Breast epithelium (tissue), 4 donors: Measurements from ENCODE around the gene SASH3. TPM values are rescaled to one million over a fixed set of nuclear protein-coding genes. Genes with fewer than 3 reads are reported as not detected.

Source experiments
- DNase-seq, 2 donors: peaks; one replicate each; pipeline ENCODE4 v3.0.0-alpha.2; 2019; ENCODE audit warnings: low spot score in 2 of 2
- H3K27ac ChIP-seq, 2 donors: fragments of 200-600 bp; sonication (generic) in 1 of 2; one replicate each; pipeline ENCODE4 v1.5.1; 2016 to 2019; ENCODE audit warnings: mild to moderate bottlenecking in 1 of 2
- H3K27me3 ChIP-seq, 2 donors: fragments of 200-600 bp; sonication (generic) in 1 of 2; one replicate each; pipeline versions ENCODE4 v1.5.1 to v1.6.0; 2017 to 2019; ENCODE audit warnings: control low read depth in 1 of 2, mild to moderate bottlenecking in 1 of 2
- H3K36me3 ChIP-seq: fragments of 200-600 bp; one replicate; pipeline ENCODE4 v1.5.1; 2019
- H3K4me1 ChIP-seq, 2 donors: fragments of 200-600 bp; sonication (generic); one replicate each; pipeline ENCODE4 v1.5.1; 2016 to 2019; ENCODE audit warnings: control low read depth in 1 of 2
- H3K4me3 ChIP-seq, 3 donors: fragments of 200-600 bp; sonication (generic); 1 replicate in 2 of 3; 2 replicates in 1 of 3; pipeline ENCODE4 v1.5.1; 2016 to 2019; ENCODE audit warnings: mild to moderate bottlenecking in 3 of 3, moderate library complexity in 2 of 3
- H3K9me3 ChIP-seq, 2 donors: fragments of 200-600 bp; sonication (generic) in 1 of 2; one replicate each; pipeline ENCODE4 v1.5.1; 2016 to 2019; ENCODE audit warnings: control low read depth in 1 of 2
- POLR2A ChIP-seq: fragments of 450-650 bp; IDR thresholded peaks from one replicate; pipeline ENCODE4 v1.6.1; 2016; ENCODE audit warnings: antibody characterized with exemption, mild to moderate bottlenecking, moderate library complexity
- POLR2AphosphoS5 ChIP-seq, 3 donors: sonication (generic); formaldehyde crosslinking; IDR thresholded peaks; one replicate each; pipeline ENCODE4 v1.6.1; 2017; ENCODE audit warnings: antibody characterized with exemption in 3 of 3
- intact Hi-C: fragments of 100-400 bp; cut with DNase I; formaldehyde crosslinking; loops from one replicate; pipeline ENCODE4 v1.15.1; 2023; ENCODE audit warnings: low total_unique reads
- total RNA-seq, 3 donors: library from RNA; depleted of rRNA; stranded (reverse); fragments of >200 nt; gene quantifications; one replicate each; pipeline ENCODE4 v1.1.0, GENCODE V29; 2016
- TF ChIP-seq, protein P1 (sequence below), 3 donors: fragments of 450-650 bp; IDR thresholded peaks; one replicate each; pipeline ENCODE4 v1.5.1; 2016 to 2017; ENCODE audit warnings: antibody characterized with exemption in 3 of 3, mild to moderate bottlenecking in 3 of 3, moderate library complexity in 3 of 3

SASH3 gene
- total RNA-seq, 3 donors from 2014 or later, result 6.6 to 18.7 (median 10.0) TPM

DNA sequence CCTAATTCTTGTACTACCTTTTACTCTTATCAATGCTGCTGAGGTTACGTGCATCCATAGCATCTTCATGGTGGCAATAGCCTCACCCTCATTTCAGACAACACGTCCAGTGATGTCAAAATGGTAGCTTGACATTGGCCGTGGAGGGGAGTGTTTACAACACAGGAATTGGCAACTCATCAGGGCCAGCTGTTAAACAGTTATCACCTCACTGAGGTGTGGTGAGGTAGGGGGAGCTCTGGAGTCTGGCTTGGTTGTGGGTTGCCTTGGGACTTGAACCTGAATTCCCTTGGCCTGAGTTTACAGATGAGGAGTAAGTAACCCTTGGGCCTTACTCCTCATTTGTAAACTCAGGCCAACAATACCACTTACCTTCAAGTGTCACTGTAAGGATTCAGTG lies 10.4 kb downstream of the SASH3 start:
- H3K27ac ChIP-seq, result no peak overlapping the region
- no peaks in the 10 kb centered on the region for H3K36me3 ChIP-seq
- TF ChIP-seq POLR2A, result no peak
- TF ChIP-seq POLR2AphosphoS5 (IDR thresholded peaks at IDR 0.05), result no peak
- TF ChIP-seq, protein P1, sequence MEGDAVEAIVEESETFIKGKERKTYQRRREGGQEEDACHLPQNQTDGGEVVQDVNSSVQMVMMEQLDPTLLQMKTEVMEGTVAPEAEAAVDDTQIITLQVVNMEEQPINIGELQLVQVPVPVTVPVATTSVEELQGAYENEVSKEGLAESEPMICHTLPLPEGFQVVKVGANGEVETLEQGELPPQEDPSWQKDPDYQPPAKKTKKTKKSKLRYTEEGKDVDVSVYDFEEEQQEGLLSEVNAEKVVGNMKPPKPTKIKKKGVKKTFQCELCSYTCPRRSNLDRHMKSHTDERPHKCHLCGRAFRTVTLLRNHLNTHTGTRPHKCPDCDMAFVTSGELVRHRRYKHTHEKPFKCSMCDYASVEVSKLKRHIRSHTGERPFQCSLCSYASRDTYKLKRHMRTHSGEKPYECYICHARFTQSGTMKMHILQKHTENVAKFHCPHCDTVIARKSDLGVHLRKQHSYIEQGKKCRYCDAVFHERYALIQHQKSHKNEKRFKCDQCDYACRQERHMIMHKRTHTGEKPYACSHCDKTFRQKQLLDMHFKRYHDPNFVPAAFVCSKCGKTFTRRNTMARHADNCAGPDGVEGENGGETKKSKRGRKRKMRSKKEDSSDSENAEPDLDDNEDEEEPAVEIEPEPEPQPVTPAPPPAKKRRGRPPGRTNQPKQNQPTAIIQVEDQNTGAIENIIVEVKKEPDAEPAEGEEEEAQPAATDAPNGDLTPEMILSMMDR (IDR thresholded peaks at IDR 0.05), result no peak
- peaks cover 0 to 39% of the 10 kb centered on the region in 2 donors for H3K27me3 ChIP-seq
- H3K9me3 ChIP-seq, result no peaks in the 10 kb centered on the region
- intact Hi-C loops, result no loop called here
- no peak for DNase-seq
- no peaks in the 10 kb centered on the region for H3K4me1 ChIP-seq
- no peak overlapping the region for H3K4me3 ChIP-seq

DNA sequence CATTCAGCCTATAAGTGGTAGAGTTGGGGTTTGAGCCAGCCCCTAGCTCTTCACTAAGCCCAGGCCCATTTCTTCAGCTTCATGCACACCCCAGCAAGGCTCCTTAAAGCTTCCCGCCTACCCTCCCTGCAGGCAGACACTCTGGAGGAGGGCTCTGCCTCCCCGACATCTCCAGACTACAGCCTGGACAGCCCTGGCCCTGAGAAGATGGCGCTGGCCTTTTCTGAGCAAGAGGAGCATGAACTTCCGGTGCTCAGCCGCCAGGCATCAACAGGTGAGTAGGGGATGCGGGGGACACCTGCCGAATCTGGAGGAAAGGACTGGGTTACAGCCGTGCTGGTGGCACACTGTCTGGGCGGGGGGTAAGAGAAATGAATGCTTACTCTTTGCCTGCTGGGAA lies 11.1 kb downstream of the SASH3 start:
- intact Hi-C loops, result no loop called here
- Histone ChIP-seq H3K9me3 (no peaks in the 10 kb centered on the region), H3K4me1 (no peaks in the 10 kb centered on the region), H3K27ac (no peak overlapping the region), H3K27me3 (peaks cover 0 to 39% of the 10 kb centered on the region in 2 donors), H3K4me3 (no peak overlapping the region), H3K36me3 (no peaks in the 10 kb centered on the region)
- DNase-seq, result no peak
- TF ChIP-seq, protein P1 (IDR thresholded peaks at IDR 0.05), result no peak
- no peak for TF ChIP-seq POLR2A
- no peak for TF ChIP-seq POLR2AphosphoS5 (IDR thresholded peaks at IDR 0.05)

DNA sequence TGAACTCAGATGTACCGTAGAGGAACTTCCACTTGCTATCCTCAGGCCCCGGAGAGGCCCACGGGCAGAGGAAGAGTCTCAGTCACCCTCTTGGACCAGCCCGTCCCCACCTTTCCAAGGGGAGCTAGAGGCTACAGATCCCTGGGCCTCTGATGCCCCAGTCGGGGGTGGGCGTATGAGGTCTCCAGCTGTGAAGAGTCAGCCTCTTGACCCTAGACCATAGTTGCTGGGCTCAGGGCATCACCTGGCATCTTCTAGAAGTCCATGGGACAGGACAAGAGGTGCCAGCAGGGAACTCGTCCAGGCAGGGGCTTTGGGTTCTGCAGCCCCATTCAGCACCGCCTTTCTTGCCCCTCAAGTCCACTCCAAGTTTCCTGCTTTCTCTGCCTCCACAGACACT lies 11.6 kb downstream of the SASH3 start:
- H3K36me3 ChIP-seq, result no peaks in the 10 kb centered on the region
- TF ChIP-seq, protein P1 (IDR thresholded peaks at IDR 0.05), result no peak
- no peak for TF ChIP-seq POLR2AphosphoS5 (IDR thresholded peaks at IDR 0.05)
- TF ChIP-seq POLR2A, result no peak
- no peak for DNase-seq
- H3K27me3 ChIP-seq, result peaks cover 0 to 39% of the 10 kb centered on the region in 2 donors
- H3K9me3 ChIP-seq, result no peaks in the 10 kb centered on the region
- intact Hi-C loops, result no loop called here
- no peak overlapping the region for H3K27ac ChIP-seq
- no peak overlapping the region for H3K4me3 ChIP-seq
- no peaks in the 10 kb centered on the region for H3K4me1 ChIP-seq

DNA sequence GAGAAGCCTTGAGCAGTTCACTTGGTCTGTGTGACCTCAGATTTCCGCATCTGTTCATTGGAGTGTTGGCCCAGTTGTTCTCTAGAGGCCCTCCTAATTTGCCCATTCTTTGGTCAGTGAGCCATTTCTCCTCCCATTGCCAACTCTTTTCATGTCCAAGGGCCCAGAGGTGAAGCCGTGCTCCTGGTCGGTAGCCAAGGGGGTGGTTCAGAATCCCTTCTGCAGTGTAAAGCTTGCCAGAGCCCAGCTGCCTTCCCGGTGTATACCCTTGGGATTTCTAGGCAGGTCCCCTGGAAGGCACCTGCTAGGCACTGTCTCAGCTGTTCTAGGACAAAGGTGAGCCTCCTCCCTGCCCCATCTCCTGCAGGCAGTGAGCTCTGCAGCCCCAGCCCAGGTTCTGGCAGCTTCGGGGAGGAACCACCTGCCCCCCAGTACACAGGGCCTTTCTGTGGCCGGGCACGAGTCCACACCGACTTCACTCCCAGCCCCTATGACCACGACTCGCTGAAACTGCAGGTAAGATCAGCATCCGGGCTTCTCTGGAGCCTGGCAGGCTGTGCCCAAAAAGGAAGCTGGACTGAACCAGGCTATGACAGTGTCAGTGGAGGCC lies 12.3 kb downstream of the SASH3 start:
- DNase-seq, result no peak
- Histone ChIP-seq H3K9me3 (no peaks in the 10 kb centered on the region), H3K27ac (no peak overlapping the region), H3K27me3 (peaks cover 0 to 36% of the 10 kb centered on the region in 2 donors), H3K36me3 (no peaks in the 10 kb centered on the region), H3K4me1 (no peaks in the 10 kb centered on the region), H3K4me3 (no peak overlapping the region)
- TF ChIP-seq POLR2AphosphoS5 (IDR thresholded peaks at IDR 0.05) (no peak), POLR2A (no peak)
- TF ChIP-seq, protein P1 (IDR thresholded peaks at IDR 0.05), result no peak
- intact Hi-C loops, result no loop called here

DNA sequence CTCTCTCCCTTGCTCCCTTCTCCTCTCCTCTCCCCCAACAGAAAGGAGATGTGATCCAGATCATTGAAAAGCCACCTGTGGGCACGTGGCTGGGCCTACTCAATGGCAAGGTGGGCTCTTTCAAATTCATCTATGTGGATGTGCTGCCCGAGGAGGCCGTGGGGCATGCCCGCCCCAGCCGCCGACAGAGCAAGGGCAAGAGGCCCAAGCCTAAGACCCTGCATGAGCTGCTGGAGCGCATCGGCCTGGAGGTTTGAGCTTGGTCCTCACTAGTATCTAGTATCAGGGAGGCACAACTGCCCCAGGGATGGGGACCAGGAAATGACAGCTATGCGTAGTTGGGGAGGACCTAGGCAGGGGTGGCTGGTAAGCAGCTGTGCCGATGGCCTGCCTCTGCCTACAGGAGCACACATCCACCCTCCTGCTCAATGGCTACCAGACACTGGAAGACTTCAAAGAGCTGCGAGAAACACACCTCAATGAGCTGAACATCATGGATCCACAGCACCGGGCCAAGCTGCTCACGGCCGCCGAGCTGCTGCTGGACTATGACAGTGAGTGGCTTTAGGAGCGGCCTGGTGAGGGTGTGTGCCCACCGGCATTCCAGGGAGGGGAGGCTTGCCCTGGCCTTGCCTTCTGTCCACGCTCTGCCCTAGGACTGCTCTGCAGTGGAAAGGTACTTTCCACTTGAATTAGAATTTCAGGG lies 13.0 kb downstream of the SASH3 start:
- intact Hi-C loops, result no loop called here
- TF ChIP-seq, protein P1 (IDR thresholded peaks at IDR 0.05), result no peak
- TF ChIP-seq POLR2AphosphoS5 (IDR thresholded peaks at IDR 0.05), result no peak
- no peak for TF ChIP-seq POLR2A
- Histone ChIP-seq H3K36me3 (no peaks in the 10 kb centered on the region), H3K4me3 (no peak overlapping the region), H3K27me3 (peaks cover 0 to 43% of the 10 kb centered on the region in 2 donors), H3K9me3 (no peaks in the 10 kb centered on the region), H3K27ac (no peak overlapping the region), H3K4me1 (no peaks in the 10 kb centered on the region)
- DNase-seq, result no peak
